Measurements from ENCODE around the gene TNFAIP8L2. TPM values are rescaled to one million over a fixed set of nuclear protein-coding genes. Genes with fewer than 3 reads are reported as not detected.

The TNFAIP8L2 gene
- total and polyA plus RNA-seq, 8 donors, result 0.16 to 3.8 (median 1.3) TPM

- FAIRE-seq, result no peak
- peak in 2 of 4 donors; percentile 3 for ATAC-seq
- 26 to 34% methylated on average over 7 of the region's 7 CpGs for WGBS, 2 donors
- intact Hi-C loops (cut with DNase I), result no loop called here
- peaks cover 0 to 6% (median 0%) of the 10 kb centered on the region in 3 donors for H3K4me1 ChIP-seq
- no peaks in the 10 kb centered on the region for H3K9me3 ChIP-seq
- peak overlapping the region; percentile 35 to 88 (median 58) for H3K4me3 ChIP-seq
- no peak for DNase-seq
- no peaks in the 10 kb centered on the region for H3K27me3 ChIP-seq
- no peaks in the 10 kb centered on the region for H3K36me3 ChIP-seq
- H3K27ac ChIP-seq, result no peak overlapping the region
- TF ChIP-seq CTCF (IDR thresholded peaks at IDR 0.05), result no peak
Observed at GRCh38 chr1:151147132-151147503, 9.3 kb upstream of the TNFAIP8L2 start.

DNA sequence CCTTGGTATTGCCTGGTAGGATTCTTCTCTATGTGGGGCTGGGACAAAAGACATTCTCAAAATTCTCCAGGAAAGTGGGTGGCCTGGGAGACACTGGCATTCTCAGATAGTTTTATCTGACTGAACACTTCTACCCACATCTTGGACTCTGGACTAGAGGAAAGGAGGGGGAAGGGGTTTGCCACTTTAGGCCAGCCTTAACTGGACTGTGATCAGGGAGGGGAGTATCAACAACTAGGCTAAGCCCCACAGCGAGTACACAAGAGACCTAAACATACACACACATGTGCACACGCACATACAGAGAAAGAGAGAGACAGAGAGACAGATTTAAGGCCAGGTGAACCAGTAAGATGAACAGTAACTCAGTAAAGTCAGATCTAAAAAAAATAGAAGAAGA lies 8.8 kb upstream of the TNFAIP8L2 start:
- intact Hi-C loops (cut with DNase I), result no loop called here
- WGBS, 2 donors, result 85 to 94% methylated on average over 2 of the region's 2 CpGs
- H3K27ac ChIP-seq, result no peak overlapping the region
- H3K27me3 ChIP-seq, result no peaks in the 10 kb centered on the region
- no peak for ATAC-seq
- no peak for DNase-seq
- TF ChIP-seq CTCF (IDR thresholded peaks at IDR 0.05), result no peak
- H3K9me3 ChIP-seq, result no peaks in the 10 kb centered on the region
- no peaks in the 10 kb centered on the region for H3K36me3 ChIP-seq
- peaks cover 0 to 6% (median 0%) of the 10 kb centered on the region in 3 donors for H3K4me1 ChIP-seq
- FAIRE-seq, result no peak
- H3K4me3 ChIP-seq, result no peak overlapping the region

GRCh38 chr1:151157067-151157531 lies 650 bp downstream of the TNFAIP8L2 start:
- no peaks in the 10 kb centered on the region for H3K27me3 ChIP-seq
- H3K27ac ChIP-seq, result peak overlapping the region in 1 of 4 donors; percentile 15
- H3K9me3 ChIP-seq, result no peaks in the 10 kb centered on the region
- peaks cover 0 to 21% (median 0%) of the 10 kb centered on the region in 3 donors for H3K36me3 ChIP-seq
- H3K4me1 ChIP-seq, result no peaks in the 10 kb centered on the region
- WGBS, 2 donors, result 82 to 89% methylated on average over 6 of the region's 6 CpGs
- ATAC-seq (peak in 2 of 4 donors; percentile 16 to 47), DNase-seq (no peak), FAIRE-seq (no peak)
- intact Hi-C loops (cut with DNase I), result loop anchor here in 2 of 3 donors (10.0 kb wide), 2 partner anchors 62 to 132 kb away; no protein-coding TSS in a partner anchor
- TF ChIP-seq CTCF (IDR thresholded peaks at IDR 0.05), result no peak
- H3K4me3 ChIP-seq, result peak overlapping the region in 1 of 4 donors; percentile 26

- Histone ChIP-seq H3K36me3 (peaks cover 0 to 21% (median 0%) of the 10 kb centered on the region in 3 donors), H3K27me3 (no peaks in the 10 kb centered on the region), H3K4me3 (no peak overlapping the region), H3K9me3 (no peaks in the 10 kb centered on the region), H3K4me1 (no peaks in the 10 kb centered on the region), H3K27ac (no peak overlapping the region)
- intact Hi-C loops (cut with DNase I), result loop anchor here in 2 of 3 donors (10.0 kb wide), 2 partner anchors 64 to 134 kb away; no protein-coding TSS in a partner anchor
- DNase-seq (no peak), FAIRE-seq (no peak), ATAC-seq (no peak)
- TF ChIP-seq CTCF (IDR thresholded peaks at IDR 0.05), result no peak
- 81 to 90% methylated on average over 5 of the region's 5 CpGs for WGBS, 2 donors
Observed at GRCh38 chr1:151158326-151158725, 1.9 kb downstream of the TNFAIP8L2 start.

GRCh38 chr1:151158751-151159251 lies 2.4 kb downstream of the TNFAIP8L2 start:
- DNase-seq (peak in 1 of 6 donors; percentile 68), FAIRE-seq (no peak), ATAC-seq (no peak)
- H3K4me3 ChIP-seq, result no peak overlapping the region
- no peaks in the 10 kb centered on the region for H3K9me3 ChIP-seq
- intact Hi-C loops (cut with DNase I), result loop anchor here in 2 of 3 donors (10.0 kb wide), 2 partner anchors 64 to 134 kb away; no protein-coding TSS in a partner anchor
- no peaks in the 10 kb centered on the region for H3K27me3 ChIP-seq
- H3K27ac ChIP-seq, result no peak overlapping the region
- no peak for TF ChIP-seq CTCF (IDR thresholded peaks at IDR 0.05)
- H3K4me1 ChIP-seq, result no peaks in the 10 kb centered on the region
- H3K36me3 ChIP-seq, result peaks cover 0 to 21% (median 0%) of the 10 kb centered on the region in 3 donors
- 89 to 90% methylated on average over 22 of the region's 22 CpGs for WGBS, 2 donors

Data from pancreas (tissue), 10 donors.